Peyer's patch (tissue), 4 donors: Measurements from ENCODE around the gene MOB3B.

Source experiments
- POLR2A ChIP-seq, 2 donors: fragments of 450-650 bp; IDR thresholded peaks; one replicate each; pipeline ENCODE4 v1.5.1; 2017; ENCODE audit warnings: antibody characterized with exemption in 2 of 2, mild to moderate bottlenecking in 2 of 2, moderate library complexity in 2 of 2
- TF ChIP-seq, protein P1 (sequence below), 6 experiments: fragments of 450-650 bp in 4 of 6; fragments of 200-600 bp in 2 of 6; sonication (generic) in 1 of 6; IDR thresholded peaks; one replicate each; pipeline ENCODE4 v1.5.1; 2017 to 2019; ENCODE audit warnings: antibody characterized with exemption in 6 of 6, mild to moderate bottlenecking in 3 of 6, moderate library complexity in 1 of 6

DNA sequence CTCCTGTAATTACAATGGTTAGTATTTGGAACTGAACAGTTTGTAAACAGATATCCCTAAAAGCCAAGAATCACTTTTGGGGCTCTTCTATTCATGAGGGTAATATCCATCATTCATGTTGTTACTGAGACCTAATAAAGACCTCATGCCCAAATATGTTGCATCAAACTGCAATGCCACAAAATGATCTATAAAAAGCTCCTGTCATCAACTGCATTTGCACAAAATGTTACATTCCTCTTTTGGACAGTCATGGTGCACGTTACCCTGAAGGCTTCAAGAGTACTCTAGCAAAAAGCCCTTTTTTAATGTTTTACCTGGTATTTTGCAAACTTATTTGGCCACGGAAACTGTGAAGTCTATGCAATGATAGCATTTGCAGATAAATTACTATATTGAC, 218.4 kb downstream of the MOB3B start:
- TF ChIP-seq, protein P1, sequence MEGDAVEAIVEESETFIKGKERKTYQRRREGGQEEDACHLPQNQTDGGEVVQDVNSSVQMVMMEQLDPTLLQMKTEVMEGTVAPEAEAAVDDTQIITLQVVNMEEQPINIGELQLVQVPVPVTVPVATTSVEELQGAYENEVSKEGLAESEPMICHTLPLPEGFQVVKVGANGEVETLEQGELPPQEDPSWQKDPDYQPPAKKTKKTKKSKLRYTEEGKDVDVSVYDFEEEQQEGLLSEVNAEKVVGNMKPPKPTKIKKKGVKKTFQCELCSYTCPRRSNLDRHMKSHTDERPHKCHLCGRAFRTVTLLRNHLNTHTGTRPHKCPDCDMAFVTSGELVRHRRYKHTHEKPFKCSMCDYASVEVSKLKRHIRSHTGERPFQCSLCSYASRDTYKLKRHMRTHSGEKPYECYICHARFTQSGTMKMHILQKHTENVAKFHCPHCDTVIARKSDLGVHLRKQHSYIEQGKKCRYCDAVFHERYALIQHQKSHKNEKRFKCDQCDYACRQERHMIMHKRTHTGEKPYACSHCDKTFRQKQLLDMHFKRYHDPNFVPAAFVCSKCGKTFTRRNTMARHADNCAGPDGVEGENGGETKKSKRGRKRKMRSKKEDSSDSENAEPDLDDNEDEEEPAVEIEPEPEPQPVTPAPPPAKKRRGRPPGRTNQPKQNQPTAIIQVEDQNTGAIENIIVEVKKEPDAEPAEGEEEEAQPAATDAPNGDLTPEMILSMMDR (IDR thresholded peaks at IDR 0.05): no peak
- TF ChIP-seq POLR2A (IDR thresholded peaks at IDR 0.05): no peak
